Subcutaneous adipose tissue (tissue), 4 donors: ENCODE results near the gene CMSS1. TPM values are rescaled to one million over a fixed set of nuclear protein-coding genes. Genes with fewer than 3 reads are reported as not detected.

Experiments used
- total RNA-seq, 4 donors: library from RNA; depleted of rRNA; stranded (reverse); fragments of >200 nt; gene quantifications; one replicate each; pipeline ENCODE4 v1.1.0, GENCODE V29; 2016
- TF ChIP-seq, protein P1 (sequence below): fragments of 450-650 bp; IDR thresholded peaks from one replicate; pipeline ENCODE4 v1.5.1; 2016; ENCODE audit warnings: low read depth, mild to moderate bottlenecking, control low read depth, antibody characterized with exemption, moderate library complexity

The CMSS1 gene
- total RNA-seq, 4 donors from 2014 or later: 9.9 to 32.1 (median 19.1) TPM

DNA sequence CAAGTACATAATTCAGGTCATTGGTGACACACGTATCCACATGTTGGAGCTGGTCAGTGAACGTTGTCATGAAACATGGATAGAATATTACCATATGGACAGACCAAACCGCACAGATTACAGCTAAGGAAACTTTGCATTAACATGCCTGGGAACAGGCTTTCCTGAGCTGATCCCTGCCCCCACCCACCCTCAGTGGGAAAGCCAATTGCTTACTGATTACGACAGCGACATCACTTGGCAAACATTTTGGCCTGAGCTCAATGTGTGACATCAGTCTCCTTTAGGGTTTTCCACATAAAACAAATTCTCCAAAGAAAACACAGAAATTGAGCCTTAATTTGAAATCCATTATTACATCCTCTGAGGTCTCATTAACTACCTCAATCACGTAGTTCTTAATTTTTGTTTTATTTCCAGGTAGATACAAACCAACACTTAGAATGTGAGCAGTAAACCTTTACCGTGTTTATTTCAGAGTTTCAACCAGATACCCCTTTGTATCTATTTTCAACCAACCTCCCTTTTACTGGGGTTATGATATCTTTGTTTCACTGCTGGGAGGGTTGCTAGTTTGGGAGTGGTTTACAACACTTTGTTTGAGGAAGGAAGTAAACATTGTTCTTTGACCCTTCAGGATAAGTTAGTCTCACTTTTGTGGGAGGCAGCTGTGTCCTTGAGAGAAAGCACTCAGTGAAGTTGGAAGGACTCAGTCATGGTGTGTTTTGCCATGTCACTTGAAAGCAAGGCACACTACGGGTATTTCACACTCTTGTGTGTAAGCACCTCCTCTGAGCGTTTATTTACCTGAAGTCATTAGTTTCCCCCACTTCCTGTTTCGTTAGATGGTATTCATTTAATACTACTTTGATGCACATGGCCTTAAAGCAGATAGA is 103.1 kb downstream of the CMSS1 start:
- TF ChIP-seq, protein P1, sequence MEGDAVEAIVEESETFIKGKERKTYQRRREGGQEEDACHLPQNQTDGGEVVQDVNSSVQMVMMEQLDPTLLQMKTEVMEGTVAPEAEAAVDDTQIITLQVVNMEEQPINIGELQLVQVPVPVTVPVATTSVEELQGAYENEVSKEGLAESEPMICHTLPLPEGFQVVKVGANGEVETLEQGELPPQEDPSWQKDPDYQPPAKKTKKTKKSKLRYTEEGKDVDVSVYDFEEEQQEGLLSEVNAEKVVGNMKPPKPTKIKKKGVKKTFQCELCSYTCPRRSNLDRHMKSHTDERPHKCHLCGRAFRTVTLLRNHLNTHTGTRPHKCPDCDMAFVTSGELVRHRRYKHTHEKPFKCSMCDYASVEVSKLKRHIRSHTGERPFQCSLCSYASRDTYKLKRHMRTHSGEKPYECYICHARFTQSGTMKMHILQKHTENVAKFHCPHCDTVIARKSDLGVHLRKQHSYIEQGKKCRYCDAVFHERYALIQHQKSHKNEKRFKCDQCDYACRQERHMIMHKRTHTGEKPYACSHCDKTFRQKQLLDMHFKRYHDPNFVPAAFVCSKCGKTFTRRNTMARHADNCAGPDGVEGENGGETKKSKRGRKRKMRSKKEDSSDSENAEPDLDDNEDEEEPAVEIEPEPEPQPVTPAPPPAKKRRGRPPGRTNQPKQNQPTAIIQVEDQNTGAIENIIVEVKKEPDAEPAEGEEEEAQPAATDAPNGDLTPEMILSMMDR: no peak

DNA sequence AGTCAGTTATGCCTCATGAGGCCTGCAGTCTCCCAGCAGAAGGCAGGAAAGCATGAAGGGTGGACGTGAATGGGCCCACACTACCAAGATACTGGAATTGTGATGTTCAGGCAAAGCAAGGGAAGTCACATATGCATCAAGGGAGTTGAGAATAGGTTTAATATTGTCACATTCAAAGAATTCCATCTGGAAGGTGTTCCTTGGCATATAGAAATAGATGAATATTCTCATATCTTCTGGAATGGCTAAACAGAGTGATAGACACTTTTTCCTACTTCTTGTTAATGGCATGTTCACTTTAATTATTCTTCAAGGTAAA is 103.7 kb downstream of the CMSS1 start:
- TF ChIP-seq, protein P1: no peak

DNA sequence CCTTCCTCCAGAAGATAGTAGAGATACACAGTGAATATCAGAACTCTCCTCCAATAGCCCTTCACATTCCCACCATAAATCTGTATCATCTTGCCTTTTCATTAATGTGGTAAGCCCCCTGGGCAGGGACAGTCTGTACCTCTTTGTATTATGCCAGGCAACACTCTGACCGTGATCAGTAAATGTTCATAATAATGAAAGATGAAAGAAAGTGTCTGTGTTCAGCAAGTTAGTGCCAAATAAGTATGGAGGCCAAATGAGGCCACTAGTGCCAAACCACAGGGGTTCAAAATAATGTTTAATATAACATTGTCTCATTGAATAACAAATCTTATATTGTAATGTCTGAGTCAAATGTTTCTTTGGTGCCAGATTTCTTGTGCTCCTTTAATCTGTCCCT is 104.3 kb downstream of the CMSS1 start:
- TF ChIP-seq, protein P1: no peak

DNA sequence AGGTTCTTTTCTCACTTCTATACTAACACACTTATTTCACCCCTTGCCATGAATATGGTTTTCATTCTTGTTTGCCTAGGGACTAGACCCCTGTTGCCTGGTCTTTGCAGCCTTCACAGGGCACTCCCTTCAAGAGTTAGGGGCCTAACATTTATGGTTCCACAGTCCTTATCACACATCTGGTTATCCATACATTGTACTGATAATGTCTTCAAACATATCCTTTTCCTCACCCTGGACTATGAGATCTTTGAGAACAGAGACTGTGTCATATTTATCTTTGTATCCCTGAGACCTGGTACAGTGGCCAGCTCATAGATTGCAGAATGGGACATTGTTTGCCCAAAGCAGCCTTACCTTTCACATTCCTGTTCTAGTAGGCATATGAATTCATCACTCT is 106.2 kb downstream of the CMSS1 start:
- TF ChIP-seq, protein P1: no peak

DNA sequence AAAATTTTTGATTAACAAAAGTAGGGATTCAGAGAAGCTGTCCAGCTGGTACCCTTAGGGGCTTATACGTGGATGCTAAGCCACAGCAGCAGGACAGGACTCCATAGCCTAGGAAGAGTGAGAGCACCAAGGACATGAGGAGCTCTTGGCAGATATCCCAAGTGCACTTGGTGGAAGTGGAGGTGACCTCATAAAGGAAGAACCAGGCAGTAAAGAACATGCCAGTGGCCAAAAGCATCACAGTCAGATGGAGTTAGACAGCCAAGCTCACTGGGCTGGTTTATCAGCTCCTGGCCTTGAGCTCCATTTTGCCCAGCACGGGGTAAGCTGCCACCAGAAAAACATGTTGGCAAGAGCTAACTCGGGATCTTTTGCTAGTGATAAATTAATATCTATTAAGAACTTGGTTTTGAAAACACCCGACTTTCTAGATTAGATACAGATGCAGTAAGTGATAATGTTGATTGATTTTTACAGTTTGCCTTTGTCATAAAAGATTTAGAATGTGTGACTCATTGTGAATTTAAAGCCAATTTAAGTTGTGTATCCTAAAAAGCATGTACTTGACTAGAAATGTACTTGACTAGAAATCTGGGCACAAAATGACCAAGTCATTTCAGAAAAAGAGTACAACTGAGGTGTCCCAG is 108.0 kb downstream of the CMSS1 start:
- TF ChIP-seq, protein P1: no peak

DNA sequence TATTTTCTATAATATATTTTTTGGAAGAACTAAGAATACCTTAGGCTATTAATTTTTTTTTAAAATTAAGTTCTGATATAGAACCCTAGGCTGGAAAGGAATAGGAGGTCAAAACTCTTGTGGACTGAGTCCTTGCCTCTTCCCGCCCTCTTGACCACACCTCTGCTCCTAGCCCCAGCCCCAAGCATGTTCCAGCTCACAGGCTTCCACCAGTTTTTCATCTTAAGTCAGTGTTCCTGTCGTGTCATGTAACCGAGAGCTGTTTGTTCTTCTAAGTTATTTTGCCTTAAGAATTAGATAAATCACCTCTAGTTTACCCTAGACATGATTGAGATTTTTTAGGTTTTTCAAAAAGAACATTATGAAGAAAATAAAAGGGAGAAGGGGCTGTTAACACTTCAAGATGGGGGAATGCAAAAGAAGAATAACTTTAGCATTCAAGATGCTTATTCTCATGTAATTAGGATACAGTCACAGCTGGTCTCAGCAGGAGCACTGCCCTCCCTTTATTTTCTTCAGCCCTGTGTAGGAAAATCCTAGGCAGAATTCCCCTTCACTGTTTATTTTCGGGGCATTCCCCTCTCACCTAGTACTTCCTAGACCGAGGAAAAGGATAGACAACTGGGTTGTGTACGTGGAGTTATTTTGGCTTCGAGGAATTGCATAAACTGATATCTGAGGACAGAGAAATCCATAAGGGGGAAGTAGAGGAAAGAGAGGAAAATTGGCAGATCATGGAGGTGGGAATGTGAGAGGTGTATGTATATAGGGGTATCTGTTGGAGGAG is 110.2 kb downstream of the CMSS1 start:
- TF ChIP-seq, protein P1: no peak
